ENCODE measurements around the gene ZDHHC8. TPM values are rescaled to one million over a fixed set of nuclear protein-coding genes. Genes with fewer than 3 reads are reported as not detected.

The ZDHHC8 gene
- total and polyA plus RNA-seq, 2 donors (not counting 3 experiments of a cell fraction or from before 2014, with no cell fraction given) = 49.8 to 131 TPM

DNA sequence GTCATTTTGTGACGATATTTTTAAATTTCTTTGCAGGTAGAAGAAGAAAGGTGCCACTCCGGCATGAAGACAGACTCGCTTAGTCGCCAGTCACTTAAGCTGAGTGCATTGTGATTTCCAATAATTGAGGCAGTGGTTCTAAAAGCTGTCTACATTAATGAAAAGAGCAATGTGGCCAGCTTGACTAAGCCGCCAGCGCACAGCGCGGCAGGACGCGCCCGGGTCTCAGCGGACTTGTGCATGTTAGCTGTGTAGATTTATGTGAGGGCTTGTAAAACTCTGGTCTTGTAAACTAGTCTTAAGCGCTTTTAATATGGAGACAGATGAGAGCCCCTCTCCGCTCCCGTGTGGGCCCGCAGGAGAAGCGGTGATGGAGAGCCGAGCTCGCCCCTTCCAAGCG is 46.0 kb upstream of the ZDHHC8 start:
- BruUV-seq (replicated peaks) = no TSS peak
- Histone ChIP-seq H3K4me2 (ENCODE audit: insufficient read depth, low read length) (no peak overlapping the region), H3K9ac (replicated peaks; ENCODE audit: extremely low read depth, insufficient read depth, low read length) (no peak overlapping the region), H4K20me1 (replicated peaks; ENCODE audit: control insufficient read depth, extremely low read depth, insufficient read depth, low read length) (peaks cover 2% of the 10 kb centered on the region), H2AFZ (ENCODE audit: low read depth, low read length) (no peak overlapping the region), H3K4me1 (ENCODE audit: control insufficient read depth, extremely low read depth, insufficient read depth, low read length) (peaks cover 19% of the 10 kb centered on the region), H3K79me2 (ENCODE audit: control insufficient read depth, insufficient read depth, low read length) (peaks cover 89% of the 10 kb centered on the region), H3K9me1 (replicated peaks; ENCODE audit: control insufficient read depth, extremely low read depth, insufficient read depth, low read length) (no peaks in the 10 kb centered on the region), H3K9me3 (replicated peaks; ENCODE audit: control insufficient read depth, insufficient read depth, low read length) (no peaks in the 10 kb centered on the region), H3K27me3 (ENCODE audit: control insufficient read depth in 2 of 2, insufficient read depth in 2 of 2, low read length in 2 of 2) (no peaks in the 10 kb centered on the region), H3K27ac (ENCODE audit: insufficient read depth, low read depth, low read length) (no peak overlapping the region), H3K36me3 (ENCODE audit: control insufficient read depth in 2 of 2, extremely low read depth in 1 of 2, insufficient read depth in 2 of 2, low read length in 2 of 2) (peaks cover 30 to 45% of the 10 kb centered on the region in 2 experiments), H3K4me3 (replicated peaks in 1 of 3; ENCODE audit: insufficient read depth in 1 of 3, low read depth in 1 of 3, low read length in 3 of 3) (no peak overlapping the region)
- DNase-seq (ENCODE audit: low read depth, low spot score) (no peak), FAIRE-seq (no peak)
- dilution Hi-C loops (cut with MboI; ENCODE audit: extremely low pct_ligation_motif_present, low sequenced_read_pairs) = no loop called here
- intact Hi-C loops (cut with micrococcal nuclease) = no loop called here
- TF ChIP-seq EZH2 (IDR thresholded peaks at IDR 0.05; ENCODE audit: borderline replicate concordance, low read depth, low read length, severe bottlenecking) (no peak), FOS (IDR thresholded peaks at IDR 0.05; ENCODE audit: borderline replicate concordance, insufficient read depth, low read length) (no peak), POLR2AphosphoS5 (IDR thresholded peaks at IDR 0.05; ENCODE audit: insufficient read depth, low read depth, low read length) (no peak), POLR2A (IDR thresholded peaks at IDR 0.05; ENCODE audit: low read depth, low read length) (no peak), JUN (IDR thresholded peaks at IDR 0.05; ENCODE audit: borderline replicate concordance, insufficient read depth, insufficient read length, low read depth) (no peak), MYC (IDR thresholded peaks at IDR 0.05; ENCODE audit: low read depth, low read length) (no peak), GATA2 (IDR thresholded peaks at IDR 0.05; ENCODE audit: insufficient read depth, insufficient read length, low read depth, low read length) (no peak)
- TF ChIP-seq, protein P1, sequence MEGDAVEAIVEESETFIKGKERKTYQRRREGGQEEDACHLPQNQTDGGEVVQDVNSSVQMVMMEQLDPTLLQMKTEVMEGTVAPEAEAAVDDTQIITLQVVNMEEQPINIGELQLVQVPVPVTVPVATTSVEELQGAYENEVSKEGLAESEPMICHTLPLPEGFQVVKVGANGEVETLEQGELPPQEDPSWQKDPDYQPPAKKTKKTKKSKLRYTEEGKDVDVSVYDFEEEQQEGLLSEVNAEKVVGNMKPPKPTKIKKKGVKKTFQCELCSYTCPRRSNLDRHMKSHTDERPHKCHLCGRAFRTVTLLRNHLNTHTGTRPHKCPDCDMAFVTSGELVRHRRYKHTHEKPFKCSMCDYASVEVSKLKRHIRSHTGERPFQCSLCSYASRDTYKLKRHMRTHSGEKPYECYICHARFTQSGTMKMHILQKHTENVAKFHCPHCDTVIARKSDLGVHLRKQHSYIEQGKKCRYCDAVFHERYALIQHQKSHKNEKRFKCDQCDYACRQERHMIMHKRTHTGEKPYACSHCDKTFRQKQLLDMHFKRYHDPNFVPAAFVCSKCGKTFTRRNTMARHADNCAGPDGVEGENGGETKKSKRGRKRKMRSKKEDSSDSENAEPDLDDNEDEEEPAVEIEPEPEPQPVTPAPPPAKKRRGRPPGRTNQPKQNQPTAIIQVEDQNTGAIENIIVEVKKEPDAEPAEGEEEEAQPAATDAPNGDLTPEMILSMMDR (IDR thresholded peaks at IDR 0.05; ENCODE audit: extremely low read depth in 1 of 2, insufficient read depth in 1 of 2, low read depth in 1 of 2, low read length in 2 of 2) = no peak
- TF ChIP-seq, protein P2, sequence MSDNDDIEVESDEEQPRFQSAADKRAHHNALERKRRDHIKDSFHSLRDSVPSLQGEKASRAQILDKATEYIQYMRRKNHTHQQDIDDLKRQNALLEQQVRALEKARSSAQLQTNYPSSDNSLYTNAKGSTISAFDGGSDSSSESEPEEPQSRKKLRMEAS (IDR thresholded peaks at IDR 0.05; ENCODE audit: insufficient read depth, insufficient read length) = no peak
- ChIA-PET CTCF (no interaction called here), POLR2A (no interaction called here)
